HG03060 (cell line): ENCODE data around the gene GPC5.

ENCODE experiments used
- ATAC-seq: cut with Tn5 transposase; IDR thresholded peaks from one replicate; pipeline ENCODE4 v1.9.1; 2021; ENCODE audit warnings: low read depth, moderate number of reproducible peaks; ENCODE audit not compliant: unreplicated experiment

The GPC5 gene

DNA sequence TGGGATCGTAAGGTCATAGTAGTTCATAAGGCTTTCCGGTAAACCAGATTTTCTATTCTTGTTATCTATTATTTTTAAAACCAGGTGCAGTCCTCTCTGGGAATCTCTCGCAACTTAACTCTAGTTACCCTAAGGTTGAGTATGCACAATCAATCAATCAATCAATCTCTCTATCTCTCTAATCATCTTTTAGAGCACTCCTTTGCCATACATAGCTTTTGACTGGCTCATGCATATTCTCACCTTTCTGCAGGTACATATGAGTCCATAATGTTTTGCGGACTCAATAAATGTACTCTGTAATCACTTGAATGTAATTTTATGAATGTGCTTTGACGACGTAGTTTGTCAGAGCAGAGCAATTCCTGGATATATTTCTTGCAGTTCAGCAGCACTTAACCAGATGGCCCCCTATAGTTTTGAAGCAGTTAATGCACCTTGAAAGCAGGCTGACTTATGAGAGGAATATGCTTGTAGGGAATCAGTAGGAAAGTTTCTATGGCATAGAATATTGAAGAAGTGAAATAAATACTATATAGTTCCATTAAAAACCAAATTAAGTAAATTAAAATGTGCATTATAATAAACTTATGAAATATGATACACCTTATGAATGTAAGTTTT is 524.7 kb downstream of the GPC5 start:
- no peak for ATAC-seq

- ATAC-seq: no peak
Observed at GRCh38 chr13:91930687-91931086, 532.3 kb downstream of the GPC5 start.

GRCh38 chr13:91934354-91934753 is 535.9 kb downstream of the GPC5 start:
- no peak for ATAC-seq

DNA sequence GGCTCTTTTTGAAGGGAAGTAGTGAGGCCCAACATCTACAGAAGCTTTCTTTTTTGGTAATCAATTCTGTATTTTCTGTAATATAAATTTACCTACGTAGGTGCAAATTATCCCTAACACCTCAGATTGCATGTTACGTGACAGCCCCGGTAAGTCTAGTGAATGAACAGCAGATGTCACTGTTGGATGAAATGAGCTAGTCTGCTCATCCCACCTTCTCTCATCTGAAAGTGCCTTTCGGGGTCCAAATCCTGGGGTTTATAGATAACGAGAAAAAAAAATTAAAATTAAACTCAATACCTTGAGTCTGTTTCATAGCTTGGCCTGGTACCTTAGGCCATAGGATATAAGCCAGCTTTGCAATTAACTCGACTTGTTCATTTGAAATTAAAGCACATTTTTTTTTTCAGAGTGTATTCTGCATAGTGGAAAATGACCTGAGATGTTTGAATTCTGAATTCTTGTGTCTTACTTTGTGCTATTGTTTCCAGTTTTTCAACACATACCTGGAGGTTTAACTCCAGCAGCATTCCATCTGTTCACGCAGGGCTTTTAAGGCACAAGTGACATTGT is 548.2 kb downstream of the GPC5 start:
- ATAC-seq: no peak

DNA sequence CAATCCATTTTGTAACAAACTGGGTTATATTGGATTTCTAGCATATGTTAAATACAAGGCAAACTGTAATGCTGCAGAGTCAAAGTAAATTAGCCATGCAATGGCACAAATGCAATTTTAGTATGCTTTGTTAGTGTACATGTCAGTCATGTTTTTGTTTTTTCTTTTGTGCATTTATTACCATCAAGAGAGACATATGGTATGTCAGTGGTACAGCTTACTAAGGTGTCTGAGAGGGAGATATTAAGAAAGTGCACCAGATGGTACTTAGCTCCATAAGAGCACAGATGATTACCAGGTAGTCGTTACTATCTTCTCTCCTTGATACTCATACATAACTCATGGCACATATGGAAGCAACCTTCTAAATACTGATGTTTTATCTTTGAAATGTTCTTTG is 550.3 kb downstream of the GPC5 start:
- ATAC-seq: no peak

DNA sequence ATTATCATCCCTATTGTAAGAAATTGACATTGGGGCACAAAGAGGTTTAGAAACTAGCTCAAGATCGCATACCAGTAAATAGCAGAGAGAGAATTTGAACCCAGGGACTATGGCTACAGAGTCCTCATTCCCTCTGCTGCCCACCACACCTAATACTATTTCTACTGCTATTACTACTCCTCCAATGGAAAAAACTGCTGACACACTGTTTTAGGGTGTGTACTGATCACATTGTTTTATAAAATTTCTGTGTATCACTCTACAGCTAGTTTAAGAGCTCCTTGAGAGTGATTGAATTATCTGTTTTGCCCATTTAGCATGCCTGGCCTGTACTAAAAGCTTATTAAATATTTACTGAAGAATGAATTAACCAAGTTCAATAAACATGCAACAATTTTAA is 552.4 kb downstream of the GPC5 start:
- no peak for ATAC-seq

DNA sequence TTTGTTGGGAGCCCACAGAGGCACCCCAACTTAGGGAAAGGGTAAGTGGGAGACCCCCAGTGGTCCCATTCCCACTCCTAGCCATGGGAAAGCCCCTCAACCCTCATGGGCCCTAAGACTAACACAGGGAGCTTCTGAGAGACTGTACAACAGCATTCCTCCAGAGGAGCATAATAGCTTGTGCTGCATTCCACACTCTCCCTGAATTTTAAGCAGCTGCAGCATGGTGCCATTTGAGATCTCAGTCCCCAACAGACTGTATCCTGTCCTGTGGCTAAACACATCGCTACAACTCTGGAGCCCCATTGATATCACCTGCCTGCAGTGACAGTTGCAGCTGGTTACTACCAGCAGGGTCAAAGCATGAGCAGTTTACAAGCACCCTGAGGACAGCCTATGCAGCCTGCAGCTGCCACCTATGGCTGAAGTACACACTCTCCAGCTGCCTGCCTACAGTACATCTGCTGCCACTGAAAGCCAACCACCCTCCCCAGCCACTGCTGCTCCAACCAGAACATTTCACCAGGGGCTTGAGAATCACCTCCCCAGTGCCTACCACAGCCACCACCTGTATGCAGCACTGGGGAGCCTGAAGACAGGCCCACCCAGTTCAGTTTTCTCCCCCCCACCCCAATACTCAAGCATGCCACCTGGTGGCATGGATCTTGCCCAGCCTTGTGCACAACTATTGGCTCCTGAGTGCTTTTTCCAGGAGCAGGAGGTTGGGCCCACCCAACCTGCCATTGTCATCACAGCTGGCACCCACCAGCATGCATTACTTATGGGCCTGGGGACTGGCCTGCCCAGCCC is 557.3 kb downstream of the GPC5 start:
- ATAC-seq: no peak

GRCh38 chr13:91960947-91961346 is 562.5 kb downstream of the GPC5 start:
- no peak for ATAC-seq

DNA sequence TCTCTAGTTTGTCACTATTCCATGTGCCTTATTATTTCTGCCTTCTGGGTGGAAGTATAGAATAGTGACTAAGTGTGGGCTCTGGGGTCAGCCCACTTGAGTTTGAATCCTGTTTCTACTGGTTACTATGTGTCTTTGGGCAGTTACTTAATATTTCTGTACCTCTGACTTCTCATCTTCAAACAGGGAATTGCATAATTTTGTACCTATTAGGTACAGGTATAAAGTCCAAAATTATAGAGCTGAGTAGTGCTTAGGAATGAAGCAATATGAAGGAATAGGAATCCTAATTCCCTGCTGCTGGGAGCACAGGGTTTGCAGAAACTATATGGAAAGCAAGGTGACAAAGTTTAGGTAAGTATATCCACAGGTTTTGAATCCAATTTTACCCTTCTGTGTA is 564.5 kb downstream of the GPC5 start:
- no peak for ATAC-seq

- no peak for ATAC-seq
Observed at GRCh38 chr13:91965511-91965910, 567.1 kb downstream of the GPC5 start.

GRCh38 chr13:91978571-91978970 is 580.1 kb downstream of the GPC5 start:
- no peak for ATAC-seq

GRCh38 chr13:91986761-91987483 is 588.5 kb downstream of the GPC5 start:
- no peak for ATAC-seq

DNA sequence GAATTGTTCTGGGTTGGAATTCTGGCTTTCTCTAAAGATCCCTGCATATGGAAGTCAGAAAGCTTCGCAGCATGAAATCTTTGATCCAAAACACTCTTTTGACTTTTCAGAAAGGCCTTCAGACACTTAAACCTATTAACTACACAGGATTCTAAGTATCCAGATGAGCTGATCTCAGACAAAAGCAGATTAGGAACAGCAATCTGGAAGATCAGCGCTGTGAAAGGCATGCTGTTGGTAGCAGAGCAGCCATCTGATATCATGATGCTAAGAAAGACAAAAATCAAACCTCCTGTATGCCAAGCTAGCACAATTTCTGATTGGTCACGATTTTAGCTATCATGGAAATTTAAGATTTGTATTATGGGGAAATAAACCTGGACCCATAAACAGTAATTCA is 589.9 kb downstream of the GPC5 start:
- no peak for ATAC-seq

GRCh38 chr13:92012787-92013186 is 614.4 kb downstream of the GPC5 start:
- no peak for ATAC-seq

DNA sequence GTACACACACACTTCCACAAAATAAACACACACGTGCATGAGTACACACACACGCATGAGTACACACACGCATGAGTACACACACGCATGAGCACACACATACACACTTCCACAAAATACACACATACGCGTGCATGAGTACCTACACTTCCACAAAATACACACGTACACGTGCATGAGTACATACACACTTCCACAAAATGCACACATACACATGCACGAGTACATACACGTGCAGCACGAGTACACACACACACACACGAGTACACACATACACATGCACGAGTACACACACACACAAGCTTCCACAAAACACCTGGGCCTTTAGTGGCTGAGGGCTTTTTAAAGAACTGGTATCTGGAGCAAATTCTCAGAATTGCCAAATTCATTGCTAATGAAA is 619.3 kb downstream of the GPC5 start:
- ATAC-seq: no peak

DNA sequence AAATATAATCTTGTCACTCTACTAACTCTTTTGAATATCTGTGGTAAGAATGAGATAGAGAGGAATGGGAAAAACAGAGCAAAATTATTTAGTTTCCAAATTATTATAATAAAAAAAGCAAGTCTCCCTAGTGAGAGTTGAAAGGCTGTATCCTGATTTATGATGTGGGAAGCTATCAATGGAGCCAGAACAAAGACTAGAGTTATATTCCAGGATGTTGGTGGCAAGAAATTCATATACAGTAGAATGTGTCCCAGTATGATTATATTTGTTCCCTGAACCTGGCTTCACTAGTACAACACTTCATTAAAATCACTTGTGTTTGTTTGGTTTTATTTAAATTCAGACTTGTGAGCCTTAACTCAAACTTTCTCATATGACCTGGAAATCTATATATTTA is 630.3 kb downstream of the GPC5 start:
- no peak for ATAC-seq

- ATAC-seq: no peak
Observed at GRCh38 chr13:92029641-92030040, 631.2 kb downstream of the GPC5 start.

DNA sequence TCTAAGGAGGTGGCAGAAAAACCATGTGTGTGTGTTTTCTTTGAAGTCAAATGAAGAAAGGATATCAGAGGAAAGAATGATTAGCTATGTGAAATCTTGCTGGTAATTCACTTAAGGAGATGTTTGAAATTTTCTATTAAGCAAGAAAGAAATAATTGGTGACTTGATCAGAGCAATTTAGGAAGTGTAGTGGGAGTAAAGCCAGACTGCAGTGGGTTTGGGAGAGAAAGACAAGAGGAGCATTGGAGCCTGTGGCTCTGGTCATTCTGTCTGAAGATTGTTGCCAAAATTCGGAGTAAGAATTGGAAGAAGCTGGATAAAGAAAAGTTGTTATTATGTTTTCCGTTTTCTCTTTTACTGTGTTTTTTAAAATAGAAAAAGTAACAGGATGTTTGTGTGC is 640.5 kb downstream of the GPC5 start:
- no peak for ATAC-seq

DNA sequence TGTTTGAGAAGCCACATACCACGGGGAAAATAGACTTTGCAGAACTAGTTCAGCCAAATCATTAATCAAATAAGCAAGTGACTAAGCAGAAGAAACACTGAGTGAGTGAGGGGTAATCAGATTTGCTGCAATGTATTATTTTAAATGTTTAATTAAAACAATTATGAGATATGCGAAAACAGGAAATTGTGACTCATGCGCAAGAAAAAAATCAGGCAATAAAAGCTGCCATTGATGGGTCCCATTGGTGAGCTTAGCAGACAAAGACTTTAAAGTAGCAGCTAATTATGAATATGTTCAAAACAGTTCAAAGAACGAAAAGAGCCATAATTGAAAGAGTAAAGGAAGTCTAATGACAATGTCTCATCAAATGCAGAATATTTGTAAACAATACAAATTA is 644.1 kb downstream of the GPC5 start:
- ATAC-seq: no peak

DNA sequence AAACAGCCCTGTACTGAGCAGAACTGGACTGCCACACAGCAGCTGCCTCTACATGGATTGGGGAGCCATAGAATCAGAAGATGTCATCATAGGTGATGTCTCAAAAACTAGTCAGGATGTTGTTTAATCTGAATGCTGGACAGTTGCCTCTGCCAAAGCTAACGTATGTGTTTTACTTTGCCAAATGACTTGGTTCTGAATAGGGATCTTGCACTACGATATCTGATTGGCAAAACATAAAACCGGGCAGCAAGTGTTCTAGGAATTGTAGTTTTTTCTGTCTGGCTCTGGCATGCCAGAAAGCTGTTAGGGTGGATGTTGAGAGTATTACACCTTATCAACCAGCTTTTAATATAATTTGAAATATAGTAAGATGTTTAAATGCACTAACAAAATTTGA is 645.9 kb downstream of the GPC5 start:
- no peak for ATAC-seq

- no peak for ATAC-seq
Observed at GRCh38 chr13:92054389-92054788, 656.0 kb downstream of the GPC5 start.
